Measurements from ENCODE around the gene ESRRB. TPM values are rescaled to one million over a fixed set of nuclear protein-coding genes. Genes with fewer than 3 reads are reported as not detected.

The ESRRB gene
- total RNA-seq, 2 donors from 2014 or later: 0.33 TPM; not detected in 1

GRCh38 chr14:76541594-76542219 is 165.8 kb downstream of the ESRRB start:
- no peak for DNase-seq (ENCODE audit: low spot score)
- Mint-ChIP-seq H3K4me3 (no peak overlapping the region), H3K27ac (no peak overlapping the region), H3K27me3 (peaks cover 9 to 20% of the 10 kb centered on the region in 2 donors), H3K36me3 (no peaks in the 10 kb centered on the region), H3K4me1 (ENCODE audit: low read depth in 2 of 2) (no peaks in the 10 kb centered on the region), H3K9me3 (no peaks in the 10 kb centered on the region)
- ATAC-seq: peak in 1 of 2 donors; percentile 58

GRCh38 chr14:76546426-76547221 is 170.7 kb downstream of the ESRRB start:
- DNase-seq (ENCODE audit: low spot score) (no peak), ATAC-seq (no peak)
- no peaks in the 10 kb centered on the region for H3K36me3 Mint-ChIP-seq
- H3K4me1 Mint-ChIP-seq (ENCODE audit: low read depth in 2 of 2): no peaks in the 10 kb centered on the region
- no peak overlapping the region for H3K27ac Mint-ChIP-seq
- H3K9me3 Mint-ChIP-seq: no peaks in the 10 kb centered on the region
- peaks cover 9 to 11% of the 10 kb centered on the region in 2 donors for H3K27me3 Mint-ChIP-seq
- H3K4me3 Mint-ChIP-seq: no peak overlapping the region

GRCh38 chr14:76547831-76548230 is 171.9 kb downstream of the ESRRB start:
- Mint-ChIP-seq H3K9me3 (no peaks in the 10 kb centered on the region), H3K27ac (no peak overlapping the region), H3K36me3 (no peaks in the 10 kb centered on the region), H3K4me3 (no peak overlapping the region), H3K4me1 (ENCODE audit: low read depth in 2 of 2) (no peaks in the 10 kb centered on the region), H3K27me3 (peaks cover 6% of the 10 kb centered on the region in 2 donors)
- DNase-seq (ENCODE audit: low spot score) (no peak), ATAC-seq (no peak)

GRCh38 chr14:76550534-76550933 is 174.6 kb downstream of the ESRRB start:
- Mint-ChIP-seq H3K36me3 (no peaks in the 10 kb centered on the region), H3K9me3 (no peaks in the 10 kb centered on the region), H3K27me3 (peaks cover 4 to 6% of the 10 kb centered on the region in 2 donors), H3K4me1 (ENCODE audit: low read depth in 2 of 2) (no peaks in the 10 kb centered on the region), H3K4me3 (no peak overlapping the region), H3K27ac (no peak overlapping the region)
- ATAC-seq (peak in 1 of 2 donors; percentile 52), DNase-seq (ENCODE audit: low spot score) (no peak)

GRCh38 chr14:76551116-76551515 is 175.2 kb downstream of the ESRRB start:
- Mint-ChIP-seq H3K27ac (no peak overlapping the region), H3K9me3 (no peaks in the 10 kb centered on the region), H3K4me3 (no peak overlapping the region), H3K4me1 (ENCODE audit: low read depth in 2 of 2) (no peaks in the 10 kb centered on the region), H3K27me3 (peaks cover 4 to 6% of the 10 kb centered on the region in 2 donors), H3K36me3 (no peaks in the 10 kb centered on the region)
- DNase-seq (ENCODE audit: low spot score) (no peak), ATAC-seq (no peak)

Other genes with a start within 250 kb of the ESRRB start
- 10 to 100 TPM; 66.0 to 91.7 TPM for gene GPATCH2L, start 224.2 kb upstream of the ESRRB start, total RNA-seq

Measured in natural killer cell treated with Interleukin-12 subunit alpha and Interleukin-12 subunit beta and Interleukin-15 and Interleukin-18, amount 100 ng/mL, for 72 hours (primary cell).